MCF 10A (cell line): ENCODE data around the gene GAL3ST2. TPM values are rescaled to one million over a fixed set of nuclear protein-coding genes. Genes with fewer than 3 reads are reported as not detected.

Experiments
- BruUV-seq: library from RNA; stranded (reverse); fragments of 400-500 nt; replicated peaks from 2 replicates; lab custom pipeline; 2021; lab: Mats Ljungman, UMichigan
- CTCF ChIA-PET: fragments of 300-600 bp; sonication (Branson Sonifier 250); formaldehyde crosslinking; extraction: SDS; loops from one replicate; lab custom pipeline; 2021; ENCODE audit warnings: antibody characterized with exemption, inconsistent platforms; lab: Yijun Ruan, JAX
- POLR2A ChIA-PET: fragments of 300-600, 350-650 bp; sonication (Branson Sonifier 250); formaldehyde crosslinking; extraction: SDS; loops from one replicate; lab custom pipeline; 2020; ENCODE audit warnings: antibody characterized with exemption, inconsistent platforms; lab: Yijun Ruan, JAX
- DNase-seq: peaks from one replicate; pipeline ENCODE4 v3.0.0-alpha.2; 2018; ENCODE audit not compliant: unreplicated experiment
- H3K27ac Mint-ChIP-seq: one replicate; pipeline ENCODE4 v1.8.0; 2022; ENCODE audit warnings: mild to moderate bottlenecking, low read depth, mixed read lengths; ENCODE audit not compliant: unreplicated experiment
- H3K27me3 Mint-ChIP-seq: one replicate; pipeline ENCODE4 v1.8.0; 2022; ENCODE audit warnings: mixed read lengths; ENCODE audit not compliant: insufficient read depth, unreplicated experiment
- H3K36me3 Mint-ChIP-seq: one replicate; pipeline ENCODE4 v1.8.0; 2022; ENCODE audit warnings: mild to moderate bottlenecking, moderate library complexity, mixed read lengths; ENCODE audit not compliant: insufficient read depth, unreplicated experiment
- H3K4me1 Mint-ChIP-seq: one replicate; pipeline ENCODE4 v1.8.0; 2022; ENCODE audit warnings: mixed read lengths; ENCODE audit not compliant: insufficient read depth, unreplicated experiment
- H3K4me3 Mint-ChIP-seq: one replicate; pipeline ENCODE4 v1.8.0; 2022; ENCODE audit warnings: mild to moderate bottlenecking, moderate library complexity, mixed read lengths; ENCODE audit not compliant: unreplicated experiment
- H3K9me3 Mint-ChIP-seq: one replicate; pipeline ENCODE4 v1.8.0; 2022; ENCODE audit warnings: mixed read lengths; ENCODE audit not compliant: unreplicated experiment
- intact Hi-C: fragments of 100-400 bp; cut with micrococcal nuclease; formaldehyde crosslinking; loops from 2 replicates; pipeline ENCODE4 v1.14.1; 2022
- total RNA-seq: library from RNA; stranded (reverse); gene quantifications from 2 replicates; pipeline ENCODE4 v1.2.3, GENCODE V29; 2022
- TF ChIP-seq, protein P1 (sequence below): fragments of 200-600 bp; IDR thresholded peaks from one replicate; pipeline ENCODE4 v1.8.0; 2022; ENCODE audit warnings: antibody characterized with exemption, mild to moderate bottlenecking; ENCODE audit not compliant: unreplicated experiment

The GAL3ST2 gene
- total RNA-seq, 1 experiment from 2014 or later: not detected

- no peaks in the 10 kb centered on the region for H3K9me3 Mint-ChIP-seq
- no peaks in the 10 kb centered on the region for H3K4me1 Mint-ChIP-seq
- POLR2A ChIA-PET: interaction anchor here (0.6 kb wide), 1 partner anchor 46 kb away, joined by 3 read pairs; no protein-coding TSS in a partner anchor
- DNase-seq: no peak
- TF ChIP-seq, protein P1, sequence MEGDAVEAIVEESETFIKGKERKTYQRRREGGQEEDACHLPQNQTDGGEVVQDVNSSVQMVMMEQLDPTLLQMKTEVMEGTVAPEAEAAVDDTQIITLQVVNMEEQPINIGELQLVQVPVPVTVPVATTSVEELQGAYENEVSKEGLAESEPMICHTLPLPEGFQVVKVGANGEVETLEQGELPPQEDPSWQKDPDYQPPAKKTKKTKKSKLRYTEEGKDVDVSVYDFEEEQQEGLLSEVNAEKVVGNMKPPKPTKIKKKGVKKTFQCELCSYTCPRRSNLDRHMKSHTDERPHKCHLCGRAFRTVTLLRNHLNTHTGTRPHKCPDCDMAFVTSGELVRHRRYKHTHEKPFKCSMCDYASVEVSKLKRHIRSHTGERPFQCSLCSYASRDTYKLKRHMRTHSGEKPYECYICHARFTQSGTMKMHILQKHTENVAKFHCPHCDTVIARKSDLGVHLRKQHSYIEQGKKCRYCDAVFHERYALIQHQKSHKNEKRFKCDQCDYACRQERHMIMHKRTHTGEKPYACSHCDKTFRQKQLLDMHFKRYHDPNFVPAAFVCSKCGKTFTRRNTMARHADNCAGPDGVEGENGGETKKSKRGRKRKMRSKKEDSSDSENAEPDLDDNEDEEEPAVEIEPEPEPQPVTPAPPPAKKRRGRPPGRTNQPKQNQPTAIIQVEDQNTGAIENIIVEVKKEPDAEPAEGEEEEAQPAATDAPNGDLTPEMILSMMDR: no peak
- CTCF ChIA-PET: no interaction called here
- intact Hi-C loops: no loop called here
- peaks cover 51% of the 10 kb centered on the region for H3K36me3 Mint-ChIP-seq
- H3K27ac Mint-ChIP-seq: no peak overlapping the region
- H3K4me3 Mint-ChIP-seq: no peak overlapping the region
- no TSS peak for BruUV-seq
- H3K27me3 Mint-ChIP-seq: no peaks in the 10 kb centered on the region
These were observed 24.4 kb upstream of the GAL3ST2 start for GRCh38 chr2:241752253-241752652.

DNA sequence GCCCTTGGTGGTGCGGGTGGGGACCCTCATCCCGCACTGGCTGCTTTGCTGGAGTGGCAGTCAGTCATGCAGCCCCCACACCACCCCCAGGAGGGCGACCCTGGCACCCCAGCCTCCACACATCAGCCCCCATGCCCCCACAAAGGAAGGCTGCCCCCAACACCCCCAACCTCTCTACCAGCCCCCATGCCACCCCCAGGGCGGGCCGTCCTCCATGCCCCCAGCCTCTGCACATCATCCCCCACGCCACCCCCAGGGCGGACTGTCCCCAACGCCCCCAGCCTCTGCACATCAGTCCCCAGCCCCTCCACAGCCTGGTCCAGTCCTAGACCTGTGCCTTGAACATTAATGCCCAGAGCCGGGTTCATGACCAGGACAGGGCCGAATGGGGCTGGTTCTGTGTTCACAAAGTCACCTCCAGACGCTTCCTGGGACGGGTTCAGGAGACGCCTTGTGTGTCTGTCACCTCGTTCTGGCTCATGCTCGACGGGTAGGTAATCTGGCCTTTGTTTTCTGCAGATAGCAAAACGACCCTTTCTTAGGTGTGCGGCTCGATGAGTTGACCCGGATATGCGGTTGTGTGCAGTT is 23.8 kb upstream of the GAL3ST2 start:
- ChIA-PET CTCF (no interaction called here), POLR2A (no interaction called here)
- BruUV-seq: no TSS peak
- no peak for DNase-seq
- H3K4me3 Mint-ChIP-seq: no peak overlapping the region
- intact Hi-C loops: no loop called here
- no peaks in the 10 kb centered on the region for H3K9me3 Mint-ChIP-seq
- no peaks in the 10 kb centered on the region for H3K27me3 Mint-ChIP-seq
- no peaks in the 10 kb centered on the region for H3K4me1 Mint-ChIP-seq
- peak overlapping the region; percentile 63 for H3K27ac Mint-ChIP-seq
- TF ChIP-seq, protein P1: no peak
- peaks cover 51% of the 10 kb centered on the region for H3K36me3 Mint-ChIP-seq

DNA sequence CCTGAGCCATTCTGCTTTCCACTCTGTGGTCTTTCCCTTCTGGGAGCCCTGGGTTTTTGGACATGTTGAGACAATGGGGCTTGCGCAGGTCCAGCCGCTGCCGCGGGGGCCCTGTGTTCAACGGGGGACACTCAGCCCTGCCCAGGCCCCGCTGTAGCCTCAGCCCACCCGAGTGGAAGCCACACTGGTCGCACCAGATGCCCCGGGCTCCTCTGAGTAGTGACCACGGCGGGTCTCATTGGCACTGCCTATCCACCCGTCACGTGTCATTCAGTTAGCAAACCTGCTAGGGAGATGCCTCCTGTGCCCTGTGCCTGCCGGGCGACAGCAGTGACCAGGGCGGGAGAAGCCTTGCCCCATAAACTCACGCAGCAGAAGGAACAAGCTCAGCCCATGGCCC is 23.1 kb upstream of the GAL3ST2 start:
- H3K9me3 Mint-ChIP-seq: no peaks in the 10 kb centered on the region
- no peaks in the 10 kb centered on the region for H3K27me3 Mint-ChIP-seq
- no TSS peak for BruUV-seq
- DNase-seq: no peak
- peak overlapping the region; percentile 63 for H3K27ac Mint-ChIP-seq
- POLR2A ChIA-PET: no interaction called here
- CTCF ChIA-PET: no interaction called here
- intact Hi-C loops: no loop called here
- H3K36me3 Mint-ChIP-seq: peaks cover 56% of the 10 kb centered on the region
- TF ChIP-seq, protein P1: no peak
- H3K4me3 Mint-ChIP-seq: no peak overlapping the region
- H3K4me1 Mint-ChIP-seq: no peaks in the 10 kb centered on the region

- TF ChIP-seq, protein P1: no peak
- ChIA-PET CTCF (no interaction called here), POLR2A (no interaction called here)
These were observed 22.6 kb upstream of the GAL3ST2 start for GRCh38 chr2:241754042-241754441.

More at GRCh38 chr2:241754042-241754441, 22.6 kb upstream of the GAL3ST2 start:
- DNase-seq: no peak
- H3K9me3 Mint-ChIP-seq: no peaks in the 10 kb centered on the region
- H3K4me3 Mint-ChIP-seq: no peak overlapping the region
- H3K36me3 Mint-ChIP-seq: peaks cover 56% of the 10 kb centered on the region
- peak overlapping the region; percentile 63 for H3K27ac Mint-ChIP-seq
- H3K4me1 Mint-ChIP-seq: no peaks in the 10 kb centered on the region
- BruUV-seq: no TSS peak
- intact Hi-C loops: no loop called here
- no peaks in the 10 kb centered on the region for H3K27me3 Mint-ChIP-seq
